HG03469 (cell line): ENCODE measurements around the gene ZG16B.

Experiments
- ATAC-seq: cut with Tn5 transposase; IDR thresholded peaks from one replicate; pipeline ENCODE4 v1.9.1; 2021; ENCODE audit warnings: mild to moderate bottlenecking, moderate library complexity, moderate number of reproducible peaks; ENCODE audit not compliant: unreplicated experiment

Gene ZG16B

DNA sequence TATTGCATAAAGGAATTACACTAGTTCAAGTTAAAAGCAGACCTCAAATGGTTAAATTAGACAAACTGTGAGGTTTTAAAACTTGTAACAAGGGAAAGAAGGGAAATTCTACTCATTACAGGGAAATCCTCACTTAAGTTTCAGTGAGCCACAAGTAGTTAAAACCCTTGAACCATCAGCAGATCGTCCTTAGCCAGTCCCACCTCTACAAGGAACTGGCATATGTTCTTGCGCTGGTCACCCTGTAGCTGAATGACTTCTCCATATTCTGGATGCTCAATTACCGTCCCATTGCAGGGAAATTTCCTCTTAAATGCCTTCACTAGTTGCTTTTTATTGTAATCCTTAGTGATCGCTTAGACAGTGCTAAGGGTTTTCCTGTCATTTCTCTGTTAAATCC lies 7.6 kb upstream of the ZG16B start:
- ATAC-seq, result no peak

DNA sequence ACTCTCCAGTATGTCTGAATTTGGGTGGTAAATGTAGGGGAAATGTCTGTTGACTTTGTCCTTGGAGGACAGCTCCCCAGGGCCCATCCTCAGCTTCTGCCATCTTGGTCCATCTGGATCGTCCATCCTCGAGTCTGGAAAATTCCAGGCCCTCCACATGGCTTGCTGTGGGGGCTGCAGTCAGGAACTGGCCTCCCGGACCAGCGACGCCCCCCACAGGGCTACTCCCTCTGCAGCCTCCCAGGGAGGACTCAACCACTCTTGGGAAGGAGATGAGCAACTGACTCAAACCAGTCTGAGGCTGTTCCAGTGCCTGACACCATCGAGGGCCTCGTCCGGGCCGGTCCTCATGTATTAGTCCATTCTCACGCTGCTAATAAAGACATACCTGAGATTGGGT lies 5.5 kb upstream of the ZG16B start:
- ATAC-seq, result no peak

GRCh38 chr16:2825049-2825742 lies 4.9 kb upstream of the ZG16B start:
- ATAC-seq, result no peak

DNA sequence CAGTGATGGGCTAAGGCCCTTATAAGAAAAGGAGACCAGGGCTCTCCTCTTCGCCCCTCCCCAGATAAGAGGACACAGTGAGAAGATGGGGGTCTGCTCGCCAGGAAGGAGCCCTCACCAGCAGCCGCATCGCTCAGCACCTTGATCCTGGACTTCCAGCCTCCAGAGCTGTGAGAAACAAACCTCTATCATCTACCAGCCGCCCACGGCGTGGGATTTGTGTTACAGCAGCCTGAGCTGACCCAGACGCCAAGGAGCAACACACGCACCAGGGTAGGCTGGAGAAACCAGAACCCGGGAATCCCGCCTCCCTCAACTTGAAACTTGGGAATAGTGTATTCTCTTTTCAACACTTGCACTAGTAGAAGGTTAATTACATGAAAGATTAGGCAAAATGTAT lies 4.2 kb upstream of the ZG16B start:
- no peak for ATAC-seq

- ATAC-seq, result no peak
These were observed 3.3 kb upstream of the ZG16B start for GRCh38 chr16:2826591-2827373.

GRCh38 chr16:2827374-2827791 lies 2.7 kb upstream of the ZG16B start:
- no peak for ATAC-seq

- no peak for ATAC-seq
These were observed 2.1 kb upstream of the ZG16B start for GRCh38 chr16:2827831-2828520.

- no peak for ATAC-seq
These were observed 1.6 kb upstream of the ZG16B start for GRCh38 chr16:2828521-2828840.

DNA sequence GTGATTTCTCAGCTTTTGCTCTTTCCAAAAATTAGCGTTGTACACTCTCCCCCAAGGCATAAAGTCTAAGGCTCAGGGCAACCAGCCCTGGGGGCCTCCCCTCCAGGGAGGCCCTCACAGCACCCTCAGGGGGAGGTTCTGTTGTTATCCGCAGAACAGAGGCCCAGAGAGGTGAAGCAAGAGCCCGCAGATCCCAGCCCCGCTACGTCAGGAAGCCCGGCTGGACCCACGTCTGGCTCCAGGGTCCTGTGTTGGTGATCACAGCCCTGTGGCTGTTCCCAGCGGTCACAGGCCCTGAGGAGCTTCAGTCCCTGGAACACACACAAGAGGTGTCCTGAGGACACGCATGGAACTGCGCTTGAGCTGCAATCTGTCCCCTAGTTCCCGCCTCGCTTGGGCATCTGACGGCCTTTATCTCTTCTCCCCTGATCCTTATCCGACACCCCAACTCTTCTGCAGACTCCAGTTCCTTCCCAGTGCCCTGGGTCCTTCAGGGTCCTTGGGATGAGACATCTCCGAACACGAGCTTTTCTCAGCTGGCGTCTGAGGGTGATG lies 1.1 kb upstream of the ZG16B start:
- ATAC-seq, result no peak

DNA sequence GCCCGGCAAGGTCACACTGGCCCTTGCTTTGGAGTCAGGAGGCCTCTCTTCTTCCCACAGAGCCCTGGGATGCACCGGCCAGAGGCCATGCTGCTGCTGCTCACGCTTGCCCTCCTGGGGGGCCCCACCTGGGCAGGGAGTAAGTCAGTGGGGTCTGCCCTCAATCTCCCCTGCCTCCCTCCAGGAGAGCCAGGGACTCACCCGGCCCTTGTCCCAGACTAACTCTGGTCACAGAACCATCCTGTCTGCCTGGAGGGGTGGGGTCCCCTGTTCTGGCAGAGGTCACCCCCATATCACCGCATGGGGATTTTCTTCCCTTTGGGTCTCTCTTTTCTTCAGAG lies 222 bp downstream of the ZG16B start:
- ATAC-seq, result no peak

DNA sequence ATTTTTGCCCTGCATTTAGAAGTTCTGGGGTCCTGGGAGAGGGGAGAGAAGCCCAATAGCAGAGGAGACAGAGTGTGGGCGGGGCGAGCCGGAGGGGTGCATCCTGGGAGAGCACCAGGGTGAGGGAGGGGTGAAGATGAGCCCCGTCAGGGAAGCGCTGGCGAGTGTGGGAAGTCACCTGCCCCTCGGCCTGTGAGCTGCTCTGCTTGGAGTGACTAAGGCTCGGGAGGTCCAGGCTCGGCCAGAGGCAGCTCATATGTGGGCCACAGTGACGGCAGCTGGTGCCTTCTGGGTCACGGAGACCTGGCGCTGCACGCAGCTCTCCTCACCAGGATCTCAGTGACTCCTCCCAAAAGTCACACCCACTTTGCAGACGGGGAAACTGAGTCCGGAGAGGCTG lies 1.1 kb downstream of the ZG16B start:
- no peak for ATAC-seq

- ATAC-seq, result no peak
These were observed 3.7 kb downstream of the ZG16B start for GRCh38 chr16:2833776-2834175.

DNA sequence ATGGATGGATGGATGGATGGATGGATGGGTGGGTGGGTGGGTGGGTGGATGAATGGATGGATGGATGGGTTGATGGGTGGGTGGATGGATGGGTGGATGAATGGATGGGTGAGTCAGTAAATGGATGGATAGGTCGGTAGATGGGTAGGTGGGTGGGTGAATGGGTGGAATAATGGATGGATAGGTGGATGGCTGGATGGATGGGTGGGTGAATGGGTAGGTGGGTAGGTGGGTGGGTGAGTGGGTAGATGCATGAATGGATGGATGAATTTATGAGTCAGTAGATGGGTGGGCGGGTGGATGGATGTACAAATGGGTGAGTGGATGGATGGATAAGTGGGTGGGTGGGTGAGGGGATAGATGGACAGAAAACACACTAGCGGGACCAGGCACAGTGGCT lies 4.9 kb downstream of the ZG16B start:
- no peak for ATAC-seq

DNA sequence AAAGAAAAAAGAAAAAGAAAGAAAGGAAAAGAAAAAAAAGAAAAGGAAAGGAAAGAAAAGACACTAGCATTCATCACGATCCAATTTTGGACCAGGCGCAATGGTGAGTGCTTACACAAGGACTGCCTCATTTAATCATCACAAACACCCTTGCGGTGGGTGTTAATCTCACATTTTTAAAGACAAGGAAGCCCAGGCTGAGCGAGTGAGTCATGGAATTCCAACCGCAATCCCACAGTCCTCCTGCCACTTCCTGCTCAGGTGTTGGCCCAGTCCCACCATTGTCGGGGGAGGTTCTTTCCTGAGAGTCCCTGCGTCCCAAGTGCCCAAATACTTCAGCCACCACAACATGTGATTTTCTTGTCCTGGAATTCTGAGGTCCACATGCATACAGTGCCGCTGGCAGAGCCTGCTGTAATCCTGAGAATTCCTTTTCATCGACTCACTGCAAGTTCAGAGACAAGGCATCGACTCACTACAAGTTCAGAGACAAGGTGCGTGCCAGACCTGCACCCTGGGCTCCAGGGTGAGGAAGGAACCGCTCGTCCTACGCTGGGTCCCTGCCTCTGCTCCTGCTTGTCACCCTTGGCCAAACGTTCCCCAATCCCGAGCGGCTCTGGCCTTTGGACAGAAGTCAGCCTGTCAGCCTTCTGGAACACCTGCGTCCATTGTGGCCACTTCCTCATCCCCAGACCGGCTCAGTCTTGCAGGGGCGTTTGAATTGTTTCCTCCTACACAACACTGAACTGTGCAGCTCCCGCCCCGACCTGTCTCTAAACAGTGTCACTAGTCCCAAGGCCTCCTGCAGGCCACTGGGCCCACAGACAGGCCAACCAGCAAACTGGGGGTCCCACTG lies 5.8 kb downstream of the ZG16B start:
- no peak for ATAC-seq

- no peak for ATAC-seq
These were observed 6.8 kb downstream of the ZG16B start for GRCh38 chr16:2836646-2837508.

DNA sequence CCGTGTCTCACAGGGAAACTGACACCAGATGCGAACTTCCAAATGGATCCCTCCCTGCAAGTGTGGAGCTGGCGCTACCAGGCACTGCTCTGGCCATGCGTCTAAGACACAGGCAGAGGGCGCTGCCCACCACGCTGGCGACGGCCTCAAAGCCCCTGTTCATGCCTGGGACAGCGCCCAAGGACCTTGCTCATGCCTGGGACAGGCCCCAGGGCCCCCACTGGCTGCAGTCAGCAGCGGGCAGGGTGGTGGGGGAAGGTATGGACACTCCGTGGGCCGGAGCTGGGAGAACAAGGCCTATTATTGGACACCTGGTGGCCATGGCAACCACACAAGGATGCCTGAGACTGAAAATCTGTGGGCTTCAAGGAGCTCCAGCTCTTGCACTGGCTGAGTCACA lies 8.8 kb downstream of the ZG16B start:
- ATAC-seq, result no peak

DNA sequence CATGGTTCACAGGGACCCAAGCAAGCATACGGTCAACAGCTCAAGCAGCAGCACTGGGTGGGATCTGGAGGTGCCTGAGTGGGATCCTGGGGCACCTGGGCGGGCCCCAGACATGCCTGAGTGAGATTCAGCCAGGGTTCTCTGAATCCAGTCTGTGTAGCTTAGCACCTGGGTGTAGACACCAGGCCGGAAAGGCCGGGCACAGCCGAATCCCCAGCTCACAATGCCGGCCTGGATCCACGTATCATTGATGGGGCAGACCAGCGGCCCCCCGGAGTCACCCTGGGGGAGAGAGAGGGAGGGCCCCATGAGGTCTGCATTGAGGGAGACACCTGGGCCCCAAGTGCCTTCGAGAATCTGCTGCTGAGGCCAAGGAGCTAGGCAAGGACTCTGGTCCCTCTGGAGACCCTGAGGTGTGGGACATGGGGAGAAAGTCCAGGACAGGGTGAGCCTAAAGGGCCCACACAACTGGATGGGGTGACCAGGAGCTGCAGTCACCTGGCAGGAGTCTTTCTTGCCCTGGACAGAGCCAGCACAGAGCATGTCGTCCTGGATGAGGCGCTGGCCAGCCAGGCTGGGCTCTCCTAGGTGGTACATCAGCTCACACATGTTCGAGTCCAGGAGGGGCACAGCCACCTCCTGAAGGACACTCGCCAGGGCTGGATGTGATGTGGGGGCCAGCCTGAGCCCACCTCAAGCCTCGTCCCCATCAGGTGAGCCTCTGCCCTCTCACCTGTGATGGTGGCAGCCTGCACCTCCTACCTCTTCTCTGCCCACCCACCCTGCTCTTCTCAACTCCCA lies 9.7 kb downstream of the ZG16B start:
- no peak for ATAC-seq

DNA sequence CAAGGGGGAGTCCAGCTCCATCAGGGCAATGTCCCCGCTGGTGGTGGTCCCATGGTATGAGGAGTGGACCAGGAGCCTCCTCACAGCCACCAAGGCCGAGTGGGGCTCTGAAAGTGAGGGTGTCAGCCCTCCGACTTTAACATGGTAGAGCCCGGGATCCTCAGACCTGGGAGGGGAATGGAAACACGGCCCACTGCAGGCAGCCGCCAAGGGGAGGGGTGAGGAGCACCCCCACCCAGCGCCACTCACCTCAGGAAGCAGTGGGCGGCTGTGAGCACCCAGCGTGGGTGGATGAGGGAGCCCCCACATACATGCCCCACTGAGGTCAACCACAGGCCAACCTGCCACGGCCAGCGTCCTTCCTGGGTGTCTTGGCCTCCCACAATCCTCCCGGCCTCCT lies 10.8 kb downstream of the ZG16B start:
- ATAC-seq, result no peak

- no peak for ATAC-seq
These were observed 11.7 kb downstream of the ZG16B start for GRCh38 chr16:2841606-2842339.
